OCI-M2 (cell line): ENCODE data around the gene STAT4.
"Not testable (repeated sequence)": the region's sequence is repeated elsewhere in the genome, so short reads cannot be mapped to it uniquely, and the experiment has no call there.

ENCODE experiments used
- DNase-seq: peaks from one replicate; lab custom pipeline; 2025; ENCODE audit not compliant: unreplicated experiment; lab: John Stamatoyannopoulos, UW

STAT4 gene

DNA sequence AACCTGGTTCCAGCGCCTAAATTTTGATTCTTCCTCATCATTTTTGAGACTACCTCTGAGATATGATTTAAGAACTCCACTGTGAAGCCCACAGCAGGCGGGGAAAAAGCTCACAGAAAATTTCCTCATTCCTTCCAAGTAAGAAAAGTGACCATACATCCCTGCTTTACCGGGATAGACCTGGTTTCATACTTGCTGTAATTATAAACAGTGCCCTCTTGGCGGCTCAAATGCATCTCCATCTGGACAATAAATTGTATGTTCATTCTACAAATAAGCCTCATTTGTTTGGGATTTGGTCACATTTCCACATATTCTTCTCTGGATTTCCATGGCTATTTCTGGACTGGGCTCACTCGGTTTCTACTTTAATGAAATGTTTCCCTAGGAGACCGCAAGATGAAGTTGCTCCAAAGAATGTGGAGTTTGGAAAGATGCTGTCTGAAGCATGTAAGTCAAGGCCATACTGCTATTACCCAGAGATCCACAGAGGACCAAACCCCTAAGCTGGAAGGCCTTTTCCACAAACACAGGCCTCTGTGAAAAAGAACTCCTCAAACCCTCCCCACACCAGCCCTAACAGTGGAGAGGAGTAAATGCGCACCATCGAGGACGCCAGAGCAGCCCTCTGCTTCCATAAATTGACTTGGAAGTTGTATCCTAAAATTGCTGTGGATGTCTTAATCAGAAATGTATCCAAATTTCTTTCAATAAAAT is 150.7 kb downstream of the STAT4 start:
- DNase-seq: no peak

DNA sequence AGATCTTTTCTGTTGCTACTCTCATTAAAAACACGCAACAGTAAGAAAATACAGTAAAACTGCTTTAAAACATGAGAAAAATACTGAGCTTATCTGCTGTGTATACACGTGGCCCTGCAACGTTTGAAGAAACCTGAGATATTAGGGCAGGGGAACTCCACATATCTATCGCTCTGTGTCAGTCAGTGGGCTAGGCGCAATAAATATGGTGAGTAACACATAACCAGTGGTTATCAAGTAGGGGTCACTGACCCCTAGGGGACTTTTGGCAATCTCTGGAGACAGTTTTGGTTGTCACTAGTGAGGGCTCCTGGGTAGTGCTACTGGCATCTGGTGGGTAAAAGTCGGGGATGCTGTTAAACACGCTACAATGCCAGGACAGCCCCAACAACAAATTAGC is 151.7 kb downstream of the STAT4 start:
- no peak for DNase-seq

DNA sequence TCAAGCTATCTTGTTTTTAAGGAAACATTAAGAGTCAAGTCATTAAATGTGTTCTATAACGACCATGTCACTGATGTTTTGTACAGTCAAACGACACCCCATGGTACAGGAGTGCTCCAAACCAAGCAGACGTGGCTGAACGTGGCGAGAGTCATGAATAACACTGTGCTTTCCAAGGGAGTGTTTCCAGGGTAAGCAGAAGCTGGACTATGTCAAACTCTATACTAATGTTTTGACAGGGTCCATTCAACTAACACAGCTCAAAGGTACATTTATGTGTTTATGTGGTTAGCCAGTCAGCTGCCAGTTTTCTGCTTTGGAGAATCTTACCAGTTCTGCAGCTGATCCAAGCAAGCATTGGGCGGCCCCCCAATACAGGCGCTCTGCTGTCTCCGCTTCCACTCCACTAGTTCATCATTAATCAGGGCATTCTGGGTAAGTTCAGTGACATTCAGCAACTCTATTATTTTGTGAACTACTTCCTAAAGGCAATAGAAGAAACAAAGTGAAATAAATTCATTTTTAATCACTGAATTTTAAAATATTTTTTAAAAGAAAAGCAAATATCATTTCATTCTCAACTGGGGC is 153.2 kb downstream of the STAT4 start:
- DNase-seq: no peak

DNA sequence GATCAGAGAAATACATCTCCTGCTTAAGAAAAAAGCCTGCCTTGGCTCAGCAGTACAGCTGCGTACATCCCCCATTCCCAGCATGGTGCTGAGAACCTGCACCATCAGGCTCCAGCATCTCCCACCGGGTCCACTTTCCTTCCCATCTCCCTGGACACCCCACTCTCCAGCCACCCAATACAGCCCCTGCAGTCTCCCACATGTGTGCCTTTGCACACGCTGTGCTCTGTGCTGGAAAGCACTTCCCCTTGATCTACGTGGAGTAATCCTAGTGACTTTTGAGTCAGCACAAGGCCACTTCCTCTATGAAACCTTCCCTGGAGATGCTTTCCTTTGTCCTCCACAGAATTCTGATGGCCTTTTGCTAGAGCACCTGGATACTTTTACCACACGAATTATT is 153.8 kb downstream of the STAT4 start:
- DNase-seq: no peak

DNA sequence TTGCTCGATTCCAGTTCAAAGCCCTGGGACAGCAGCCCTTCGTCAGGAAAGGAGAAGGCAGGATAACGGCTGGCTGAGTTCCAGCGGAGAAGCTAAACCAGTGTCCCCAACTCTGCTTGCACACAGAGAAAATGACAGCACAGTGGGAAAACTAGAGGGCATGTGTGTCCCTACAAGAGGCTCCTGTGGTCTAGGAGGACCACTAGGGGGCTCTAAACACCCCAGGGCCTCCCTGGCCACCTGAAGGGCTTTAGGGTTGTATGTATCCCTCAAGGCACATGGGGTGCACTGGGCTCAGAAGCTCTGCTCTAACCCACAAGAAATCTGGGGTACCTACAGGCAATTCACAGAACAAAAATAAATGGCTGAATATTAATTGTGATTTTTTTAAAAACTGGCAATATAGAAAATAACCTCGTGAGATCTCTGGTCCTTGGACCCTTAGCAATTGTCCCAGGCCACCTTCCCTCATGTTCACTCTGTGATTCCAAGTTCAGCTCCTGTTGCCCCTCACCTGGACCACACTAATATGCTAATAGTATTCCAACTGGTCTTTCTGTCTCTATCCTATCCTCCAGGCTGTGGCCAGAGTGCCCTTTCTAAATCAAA is 154.4 kb downstream of the STAT4 start:
- DNase-seq: no peak

DNA sequence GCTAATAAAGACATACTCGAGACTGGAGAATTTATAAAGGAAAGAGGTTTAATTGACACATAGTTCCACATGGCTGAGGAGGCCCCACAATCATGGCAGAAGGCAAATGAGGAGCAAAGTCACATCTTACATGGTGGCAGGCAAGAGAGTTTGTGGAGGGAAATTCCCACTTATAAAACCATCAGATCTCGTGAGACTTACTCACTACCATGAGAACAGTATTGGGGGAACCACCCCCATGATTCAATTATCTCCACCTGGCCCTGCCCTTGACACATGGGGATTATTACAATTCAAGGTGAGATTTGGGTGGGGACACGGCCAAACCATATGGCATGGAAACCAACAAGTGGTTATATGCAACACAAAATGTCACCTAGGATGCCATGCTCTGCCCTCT is 155.5 kb downstream of the STAT4 start:
- DNase-seq: not testable (repeated sequence)

DNA sequence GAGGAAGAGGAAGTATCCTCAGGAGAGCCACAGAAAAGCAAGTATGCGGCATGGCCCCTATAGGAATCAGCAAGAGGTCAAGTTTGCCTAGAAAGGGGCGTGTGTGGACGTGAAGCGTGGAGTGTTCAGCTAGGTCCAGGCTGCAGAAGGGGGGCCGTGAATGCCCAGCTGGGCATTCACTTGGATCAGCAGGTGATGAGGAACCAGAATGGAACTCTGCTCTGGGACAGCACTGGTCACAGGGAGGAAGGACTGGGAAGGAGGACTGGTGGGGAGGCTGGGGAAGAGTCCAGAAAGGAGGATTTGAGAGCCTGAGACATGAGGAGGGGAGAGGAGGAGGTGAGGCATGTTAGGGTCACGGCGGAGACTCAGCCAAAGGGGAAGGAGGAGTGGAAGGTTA is 156.6 kb downstream of the STAT4 start:
- no peak for DNase-seq

DNA sequence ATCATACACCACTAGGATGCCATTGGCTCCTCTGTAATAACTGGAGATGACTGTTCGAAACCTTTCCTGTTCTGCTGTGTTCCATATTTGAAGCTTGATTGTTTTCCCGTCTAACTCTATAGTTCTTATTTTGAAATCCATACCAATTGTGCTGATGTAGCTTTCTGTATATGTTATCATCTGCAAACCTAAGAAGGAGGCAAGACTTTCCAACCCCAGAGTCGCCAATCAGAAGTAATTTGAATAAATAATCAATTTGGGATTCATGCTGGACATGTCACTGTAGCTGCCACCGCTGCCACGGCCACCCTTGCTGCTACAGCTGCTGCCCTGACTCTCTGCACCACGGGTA is 157.5 kb downstream of the STAT4 start:
- no peak for DNase-seq

DNA sequence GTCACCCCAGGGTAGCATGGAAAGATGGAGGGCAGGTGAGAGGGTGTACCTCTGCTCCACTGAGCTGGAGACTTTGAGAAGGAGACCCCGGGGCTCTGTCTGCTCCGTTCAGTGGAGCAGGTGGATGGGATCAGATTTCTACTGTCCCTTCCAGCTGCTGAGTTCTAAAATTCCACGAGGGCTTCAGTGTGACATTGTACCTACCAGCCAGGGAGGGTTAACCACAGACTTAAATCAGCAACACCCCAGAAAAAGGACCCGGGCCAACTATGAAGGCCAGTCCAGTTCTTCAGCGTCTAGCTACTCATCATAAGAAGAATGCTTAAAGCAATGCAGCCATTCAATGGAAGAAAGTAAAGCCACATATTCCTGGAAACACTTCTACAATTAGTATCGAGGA is 160.7 kb downstream of the STAT4 start:
- no peak for DNase-seq

DNA sequence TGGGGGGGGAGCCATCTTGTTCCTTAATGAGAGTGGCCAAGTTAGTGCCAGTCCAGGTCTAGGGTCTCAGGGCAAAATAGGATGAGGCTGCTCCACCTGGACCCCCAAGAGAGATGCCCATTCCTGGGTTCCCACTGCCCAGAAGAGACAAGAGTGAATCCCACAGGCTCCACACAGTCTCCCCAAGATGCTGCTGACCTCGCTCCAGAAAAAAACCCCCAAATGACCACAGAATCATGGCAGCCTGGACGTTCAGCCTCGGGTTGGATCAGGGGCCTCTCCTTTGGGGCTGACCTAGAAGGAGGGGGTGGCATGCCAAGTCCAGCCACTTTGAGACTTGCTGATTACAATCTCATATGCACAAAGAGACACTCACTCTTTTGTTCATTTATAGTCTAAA is 161.9 kb downstream of the STAT4 start:
- no peak for DNase-seq

DNA sequence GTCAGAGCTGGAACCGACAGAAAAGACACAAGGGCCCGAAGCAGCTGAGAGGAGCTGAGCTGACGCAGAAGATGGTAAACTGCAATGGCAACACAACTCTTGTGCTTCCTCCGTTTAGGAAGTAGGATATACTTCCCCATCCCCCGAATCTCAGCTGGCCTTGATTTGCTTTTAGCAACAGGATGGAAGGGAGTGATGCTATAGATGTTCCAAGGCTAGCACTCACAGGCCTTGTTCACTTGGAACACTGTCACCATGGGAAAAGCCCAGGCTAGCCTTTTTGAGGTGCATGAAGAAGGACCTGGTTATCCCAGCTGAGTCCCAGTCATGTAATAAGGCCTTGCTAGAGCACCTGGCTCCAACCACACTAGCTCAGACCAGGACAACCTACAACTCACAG is 162.9 kb downstream of the STAT4 start:
- no peak for DNase-seq

DNA sequence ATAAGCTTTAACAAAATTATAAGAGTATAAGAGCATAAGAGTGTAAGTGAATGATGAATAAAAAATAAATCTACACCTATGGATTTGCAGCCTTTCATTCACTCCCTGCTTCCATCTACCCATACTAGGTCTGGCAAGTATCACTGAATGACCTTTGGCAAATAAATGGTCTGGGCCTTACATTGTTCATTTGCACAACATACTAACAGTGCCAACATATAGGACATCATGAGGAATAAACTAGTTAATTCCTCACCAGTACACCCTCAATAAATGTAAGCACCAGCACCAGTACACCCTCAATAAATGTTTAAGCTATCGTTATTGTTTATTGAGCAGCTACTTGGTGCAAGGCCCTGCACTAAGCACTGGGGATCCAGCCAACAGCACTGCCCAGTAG is 163.7 kb downstream of the STAT4 start:
- DNase-seq: no peak

DNA sequence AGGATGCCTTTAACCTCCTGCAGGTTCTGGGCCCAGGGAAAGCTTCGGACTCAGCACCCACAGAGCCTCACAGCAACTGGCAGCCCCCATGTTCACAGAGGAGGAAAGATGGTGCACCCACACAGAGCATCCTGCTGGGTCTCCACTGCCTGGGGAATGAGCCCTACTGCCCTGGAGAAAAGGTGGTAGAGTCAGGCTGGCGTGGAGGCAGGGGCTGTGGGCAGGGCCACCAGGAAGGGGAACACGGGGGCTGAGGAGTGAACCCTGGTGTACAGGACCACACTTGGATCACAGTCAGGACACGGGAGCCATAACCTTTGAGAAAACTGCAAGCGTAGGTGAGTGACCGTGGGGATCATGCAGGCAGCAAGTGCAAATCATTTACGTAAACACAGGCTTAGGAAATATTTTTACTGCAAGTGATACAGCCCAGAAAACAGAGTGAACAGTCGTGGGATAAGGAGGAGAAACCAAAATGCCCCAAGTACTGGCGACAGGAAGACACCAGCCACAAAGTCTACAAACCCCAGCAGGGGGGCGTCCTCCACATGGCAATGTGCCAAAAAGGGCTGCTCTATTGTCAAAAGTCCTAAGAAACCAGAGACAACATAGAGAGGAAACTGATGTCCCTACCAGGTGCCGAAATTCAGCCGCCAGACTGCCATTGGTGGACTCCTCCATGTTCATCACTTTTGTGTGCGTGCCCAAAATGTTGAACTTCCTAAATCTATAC is 164.4 kb downstream of the STAT4 start:
- DNase-seq: no peak

DNA sequence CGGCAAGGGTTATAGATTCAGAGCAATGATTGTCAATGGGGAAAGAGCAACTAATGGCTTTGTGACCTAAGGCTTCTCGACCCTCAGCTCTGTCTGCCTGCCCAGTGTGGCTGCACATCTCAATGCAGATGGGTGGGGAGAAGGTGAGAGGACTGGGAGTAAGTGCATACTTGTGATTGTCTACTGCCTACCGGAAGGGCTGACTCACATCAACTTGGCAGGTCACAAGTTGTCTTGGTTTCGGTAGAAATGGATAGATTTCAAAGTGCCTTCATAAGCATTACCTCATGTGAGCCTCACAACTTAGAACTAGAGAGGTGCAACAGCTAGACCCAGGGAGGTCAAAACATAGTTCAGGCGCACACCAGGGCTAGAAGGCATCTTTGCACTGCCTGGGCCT is 166.2 kb downstream of the STAT4 start:
- DNase-seq: no peak

DNA sequence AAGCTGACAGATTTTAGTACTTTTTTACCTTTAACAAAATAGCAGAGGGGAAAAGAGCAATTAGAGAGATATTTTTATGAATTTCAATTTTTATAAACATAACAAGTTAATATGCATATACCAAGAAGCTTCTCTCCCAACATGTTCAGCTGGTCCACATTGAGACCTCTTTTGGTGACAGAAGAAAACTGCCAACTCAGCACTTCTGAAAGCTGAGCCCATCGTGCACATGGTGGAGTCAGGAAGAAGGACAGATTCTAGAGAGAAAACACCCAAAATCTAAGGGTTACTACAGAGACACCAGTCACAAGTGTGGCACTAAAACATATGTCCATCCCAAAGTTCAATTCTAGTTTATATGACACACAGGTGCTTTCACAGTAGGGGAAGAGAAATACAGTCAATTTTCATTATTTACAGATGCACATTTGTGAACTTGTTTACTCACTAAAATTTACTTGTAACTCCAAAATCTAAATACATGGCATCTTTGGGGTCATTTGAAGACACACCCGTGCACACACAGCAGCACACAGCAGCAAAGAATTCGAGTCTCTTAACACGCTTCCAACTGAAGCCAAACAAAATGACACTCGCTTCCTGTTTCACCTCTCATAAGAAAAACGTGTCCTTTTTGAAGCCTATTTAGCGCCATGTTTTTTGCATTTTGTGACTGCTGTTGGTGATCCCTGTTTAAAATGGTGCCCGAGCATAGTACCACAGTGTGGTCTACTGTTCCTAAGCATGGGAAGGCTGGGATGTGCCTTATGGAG is 168.3 kb downstream of the STAT4 start:
- DNase-seq: no peak

DNA sequence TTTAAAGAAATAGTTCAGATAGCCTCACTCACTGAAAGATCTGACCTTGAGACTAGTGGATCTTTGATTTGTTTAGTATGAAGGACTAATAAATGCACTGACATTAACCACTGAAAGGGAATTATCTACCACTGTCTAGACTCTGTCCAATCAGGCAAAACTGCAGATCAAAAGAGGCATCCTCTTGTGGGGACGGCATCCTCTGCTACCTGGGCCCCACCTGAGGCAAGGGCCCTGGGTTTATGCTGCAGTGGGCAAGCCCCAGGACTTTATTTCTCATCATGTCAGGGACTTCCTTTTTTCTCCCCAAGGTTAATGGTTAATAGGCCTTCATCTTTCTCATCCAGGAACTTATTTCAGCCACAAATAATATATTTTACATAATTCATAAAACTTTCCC is 169.1 kb downstream of the STAT4 start:
- DNase-seq: no peak

DNA sequence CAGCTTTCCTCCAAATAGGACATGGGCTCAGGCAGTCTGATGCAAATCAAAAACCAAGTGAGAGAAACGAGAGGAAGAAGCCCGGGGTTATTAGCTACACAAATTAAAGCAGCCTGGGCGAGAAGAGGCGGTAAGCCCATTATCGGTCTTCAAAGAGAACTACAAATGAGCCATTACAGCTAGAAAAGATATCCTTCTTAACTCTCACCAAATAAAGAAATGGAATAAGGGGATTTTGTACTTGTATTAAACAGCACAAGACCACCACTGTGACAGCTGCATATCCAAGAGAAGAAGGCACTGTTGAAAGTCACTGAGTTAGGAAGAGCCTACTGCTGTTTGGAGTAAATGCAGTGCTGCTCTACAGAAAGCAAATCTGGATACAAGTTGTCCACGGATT is 169.5 kb downstream of the STAT4 start:
- no peak for DNase-seq

DNA sequence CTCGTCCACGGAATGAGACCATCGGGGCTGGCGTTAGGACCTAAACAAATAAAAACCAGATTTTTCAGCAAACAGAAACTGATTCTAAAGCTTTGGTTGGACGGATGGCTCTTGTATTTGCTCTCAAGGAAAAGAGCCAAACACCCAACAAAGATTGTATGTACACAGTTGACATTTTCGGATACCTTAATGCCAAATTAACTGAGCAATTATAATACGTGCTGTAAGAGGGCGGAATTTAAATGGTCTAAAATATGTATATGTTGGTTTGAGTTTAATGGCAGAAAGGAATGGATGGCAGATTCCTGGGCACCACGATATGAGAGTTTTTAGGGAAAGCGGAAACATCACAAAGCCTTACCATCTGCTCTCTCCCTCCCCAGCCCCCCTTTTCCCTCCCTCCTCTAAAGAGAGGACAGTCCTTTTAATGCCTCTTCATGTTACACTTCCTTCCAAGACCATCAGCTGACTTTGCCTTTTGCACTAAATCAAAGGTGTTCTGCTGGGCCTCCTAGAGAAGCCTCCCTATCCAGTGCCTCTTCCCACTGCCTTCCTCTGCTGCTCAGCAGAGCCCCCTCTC is 170.1 kb downstream of the STAT4 start:
- no peak for DNase-seq

DNA sequence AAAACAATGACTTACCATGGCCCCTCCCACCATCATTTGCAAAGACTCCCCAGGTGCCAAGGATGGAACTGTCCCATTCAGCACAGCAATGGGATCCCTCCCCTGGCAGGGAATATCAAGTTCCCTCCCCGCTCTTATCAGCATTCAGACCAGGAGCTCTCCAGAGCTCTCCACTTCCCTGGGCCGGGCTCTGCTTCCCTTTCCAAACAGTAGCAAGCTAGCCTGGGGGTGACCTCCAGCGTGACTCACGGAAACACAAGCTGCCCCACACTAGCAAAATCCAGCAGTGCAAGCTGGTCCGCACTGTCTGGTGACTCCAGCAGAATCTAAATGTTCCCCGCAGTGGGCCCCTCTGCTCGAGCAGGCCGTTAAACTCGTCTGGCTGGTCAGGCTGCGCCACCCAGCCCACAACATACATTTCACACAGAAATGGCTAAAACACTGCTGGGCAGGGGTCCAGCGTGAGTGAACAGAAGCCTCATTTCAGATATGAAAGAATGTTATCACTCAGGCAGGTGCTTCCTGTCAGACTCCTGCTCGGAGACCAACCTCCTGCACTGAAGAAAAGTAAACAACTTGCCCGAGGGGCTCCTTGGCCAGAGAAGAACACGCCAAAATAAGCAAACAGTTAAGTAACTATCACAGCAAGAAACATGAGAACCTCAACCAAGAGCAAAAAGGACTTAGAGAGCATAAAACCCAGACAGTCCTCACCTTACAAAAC is 170.7 kb downstream of the STAT4 start:
- no peak for DNase-seq
